Esophagus mucosa (tissue), 1 donor: ENCODE results near the gene TMEM207. TPM values are rescaled to one million over a fixed set of nuclear protein-coding genes. Genes with fewer than 3 reads are reported as not detected.
"Not testable (repeated sequence)": the region's sequence is repeated elsewhere in the genome, so short reads cannot be mapped to it uniquely, and the experiment has no call there.

Source experiments
- ATAC-seq: fragments of 200-7000 bp; cut with Tn5 transposase; one replicate; pipeline ENCODE4 v1.9.1; 2020
- total RNA-seq: library from RNA; stranded (reverse); gene quantifications from one replicate; pipeline ENCODE4 v1.2.4, GENCODE V29; 2023
- donor health status: DM: yes; HTN: yes; CAD: no.

Gene TMEM207
- total RNA-seq = not detected

GRCh38 chr3:190449801-190450200 lies at the start of gene TMEM207:
TSS of gene TMEM207 (minus strand) at chr3:190449901. CDS start at chr3:190449809, 92 bp downstream.
- no peak for ATAC-seq

GRCh38 chr3:190499122-190499521 lies 49.4 kb upstream of the TMEM207 start:
- ATAC-seq = no peak

- no peak for ATAC-seq
Observed at GRCh38 chr3:190498293-190498692, 48.6 kb upstream of the TMEM207 start.

- ATAC-seq = no peak
Observed at GRCh38 chr3:190497811-190498210, 48.1 kb upstream of the TMEM207 start.

GRCh38 chr3:190496859-190497258 lies 47.2 kb upstream of the TMEM207 start:
- no peak for ATAC-seq

GRCh38 chr3:190495796-190496195 lies 46.1 kb upstream of the TMEM207 start:
- no peak for ATAC-seq

GRCh38 chr3:190495354-190495753 lies 45.7 kb upstream of the TMEM207 start:
- ATAC-seq = no peak

GRCh38 chr3:190494907-190495306 lies 45.2 kb upstream of the TMEM207 start:
- ATAC-seq = no peak

- ATAC-seq = no peak
Observed at GRCh38 chr3:190492966-190493365, 43.3 kb upstream of the TMEM207 start.

- no peak for ATAC-seq
Observed at GRCh38 chr3:190492129-190492528, 42.4 kb upstream of the TMEM207 start.

GRCh38 chr3:190491533-190492054 lies 41.9 kb upstream of the TMEM207 start:
- no peak for ATAC-seq

GRCh38 chr3:190486908-190487607 lies 37.4 kb upstream of the TMEM207 start:
- no peak for ATAC-seq

- ATAC-seq = no peak
Observed at GRCh38 chr3:190486533-190486864, 36.8 kb upstream of the TMEM207 start.

GRCh38 chr3:190485830-190486532 lies 36.3 kb upstream of the TMEM207 start:
- ATAC-seq = no peak

GRCh38 chr3:190481779-190482178 lies 32.1 kb upstream of the TMEM207 start:
- ATAC-seq = no peak

GRCh38 chr3:190473261-190473660 lies 23.6 kb upstream of the TMEM207 start:
- not testable (repeated sequence) for ATAC-seq

- no peak for ATAC-seq
Observed at GRCh38 chr3:190467922-190468321, 18.2 kb upstream of the TMEM207 start.

- ATAC-seq = no peak
Observed at GRCh38 chr3:190458040-190458439, 8.3 kb upstream of the TMEM207 start.

GRCh38 chr3:190456770-190457169 lies 7.1 kb upstream of the TMEM207 start:
- ATAC-seq = no peak

GRCh38 chr3:190455828-190456227 lies 6.1 kb upstream of the TMEM207 start:
- no peak for ATAC-seq

- no peak for ATAC-seq
Observed at GRCh38 chr3:190448256-190448655, 1.4 kb downstream of the TMEM207 start.

- no peak for ATAC-seq
Observed at GRCh38 chr3:190446573-190447279, 3.0 kb downstream of the TMEM207 start.

GRCh38 chr3:190444576-190445145 lies 5.0 kb downstream of the TMEM207 start:
- no peak for ATAC-seq
